Measurements from ENCODE around the gene TRMT10C.

The TRMT10C gene

GRCh38 chr3:101529816-101530685 is 31.6 kb upstream of the TRMT10C start:
- H3K27me3 ChIP-seq (ENCODE audit: insufficient read depth, low read length, poor library complexity), result no peaks in the 10 kb centered on the region
- no peak overlapping the region for H3K27ac ChIP-seq (ENCODE audit: low read length)
- H2AFZ ChIP-seq (ENCODE audit: low read depth, low read length), result no peak overlapping the region
- H3K9ac ChIP-seq (ENCODE audit: low read depth, low read length), result no peak overlapping the region
- no peaks in the 10 kb centered on the region for H3K79me2 ChIP-seq (ENCODE audit: insufficient read depth, low read length)
- no peak for TF ChIP-seq EZH2 (IDR thresholded peaks at IDR 0.05; ENCODE audit: borderline replicate concordance, low read depth, low read length, severe bottlenecking)
- TF ChIP-seq, protein P1, sequence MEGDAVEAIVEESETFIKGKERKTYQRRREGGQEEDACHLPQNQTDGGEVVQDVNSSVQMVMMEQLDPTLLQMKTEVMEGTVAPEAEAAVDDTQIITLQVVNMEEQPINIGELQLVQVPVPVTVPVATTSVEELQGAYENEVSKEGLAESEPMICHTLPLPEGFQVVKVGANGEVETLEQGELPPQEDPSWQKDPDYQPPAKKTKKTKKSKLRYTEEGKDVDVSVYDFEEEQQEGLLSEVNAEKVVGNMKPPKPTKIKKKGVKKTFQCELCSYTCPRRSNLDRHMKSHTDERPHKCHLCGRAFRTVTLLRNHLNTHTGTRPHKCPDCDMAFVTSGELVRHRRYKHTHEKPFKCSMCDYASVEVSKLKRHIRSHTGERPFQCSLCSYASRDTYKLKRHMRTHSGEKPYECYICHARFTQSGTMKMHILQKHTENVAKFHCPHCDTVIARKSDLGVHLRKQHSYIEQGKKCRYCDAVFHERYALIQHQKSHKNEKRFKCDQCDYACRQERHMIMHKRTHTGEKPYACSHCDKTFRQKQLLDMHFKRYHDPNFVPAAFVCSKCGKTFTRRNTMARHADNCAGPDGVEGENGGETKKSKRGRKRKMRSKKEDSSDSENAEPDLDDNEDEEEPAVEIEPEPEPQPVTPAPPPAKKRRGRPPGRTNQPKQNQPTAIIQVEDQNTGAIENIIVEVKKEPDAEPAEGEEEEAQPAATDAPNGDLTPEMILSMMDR (IDR thresholded peaks at IDR 0.05; ENCODE audit: borderline replicate concordance, extremely low read depth, low read length, poor library complexity, severe bottlenecking), result no peak
- H3K4me2 ChIP-seq (ENCODE audit: insufficient read depth, low read length), result no peak overlapping the region
- no peak overlapping the region for H3K4me3 ChIP-seq (ENCODE audit: low read depth in 1 of 2, low read length in 2 of 2)
- H3K4me1 ChIP-seq (ENCODE audit: insufficient read depth, low read length), result no peaks in the 10 kb centered on the region
- no peak for ATAC-seq (ENCODE audit: insufficient read depth, low read depth)
- DNase-seq, result no peak
- no peaks in the 10 kb centered on the region for H4K20me1 ChIP-seq (ENCODE audit: insufficient read depth, low read length)
- H3K36me3 ChIP-seq (ENCODE audit: insufficient read depth, low read length), result no peaks in the 10 kb centered on the region
- H3K9me3 ChIP-seq (ENCODE audit: insufficient read depth, low read length, severe bottlenecking), result no peaks in the 10 kb centered on the region

DNA sequence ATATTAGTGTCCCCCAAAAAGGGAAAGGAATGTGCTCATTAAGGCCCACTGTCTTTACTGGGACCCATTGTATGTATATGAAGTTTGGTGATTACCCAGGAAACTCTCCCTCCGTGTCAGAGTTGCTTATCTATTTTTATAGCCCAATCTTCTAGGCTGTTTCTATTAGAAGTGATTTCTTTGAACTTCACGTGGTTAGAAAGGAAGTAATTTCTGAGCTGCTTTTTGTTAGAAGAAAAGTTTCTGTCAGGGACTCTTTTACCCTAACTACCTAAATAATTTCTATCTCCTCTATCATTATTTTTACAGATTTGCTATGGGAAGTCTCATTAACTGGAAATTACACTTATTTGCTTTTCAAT is 31.0 kb upstream of the TRMT10C start:
- Histone ChIP-seq H3K9me3 (ENCODE audit: insufficient read depth, low read length, severe bottlenecking) (no peaks in the 10 kb centered on the region), H3K4me1 (ENCODE audit: insufficient read depth, low read length) (no peaks in the 10 kb centered on the region), H3K27me3 (ENCODE audit: insufficient read depth, low read length, poor library complexity) (no peaks in the 10 kb centered on the region), H3K9ac (ENCODE audit: low read depth, low read length) (no peak overlapping the region), H3K36me3 (ENCODE audit: insufficient read depth, low read length) (no peaks in the 10 kb centered on the region), H3K4me2 (ENCODE audit: insufficient read depth, low read length) (no peak overlapping the region), H3K4me3 (ENCODE audit: low read depth in 1 of 2, low read length in 2 of 2) (no peak overlapping the region), H3K27ac (ENCODE audit: low read length) (no peak overlapping the region), H4K20me1 (ENCODE audit: insufficient read depth, low read length) (no peaks in the 10 kb centered on the region), H3K79me2 (ENCODE audit: insufficient read depth, low read length) (no peaks in the 10 kb centered on the region), H2AFZ (ENCODE audit: low read depth, low read length) (no peak overlapping the region)
- TF ChIP-seq, protein P1 (IDR thresholded peaks at IDR 0.05; ENCODE audit: borderline replicate concordance, extremely low read depth, low read length, poor library complexity, severe bottlenecking), result no peak
- TF ChIP-seq EZH2 (IDR thresholded peaks at IDR 0.05; ENCODE audit: borderline replicate concordance, low read depth, low read length, severe bottlenecking), result no peak
- no peak for ATAC-seq (ENCODE audit: insufficient read depth, low read depth)
- no peak for DNase-seq

- DNase-seq (no peak), ATAC-seq (ENCODE audit: insufficient read depth, low read depth) (no peak; the same call in 2 of the 3 replicates)
- no peak overlapping the region for H3K4me2 ChIP-seq (ENCODE audit: insufficient read depth, low read length)
- H3K36me3 ChIP-seq (ENCODE audit: insufficient read depth, low read length), result no peaks in the 10 kb centered on the region
- H3K4me3 ChIP-seq (ENCODE audit: low read depth in 1 of 2, low read length in 2 of 2), result no peak overlapping the region
- TF ChIP-seq EZH2 (IDR thresholded peaks at IDR 0.05; ENCODE audit: borderline replicate concordance, low read depth, low read length, severe bottlenecking), result no peak
- TF ChIP-seq, protein P1 (IDR thresholded peaks at IDR 0.05; ENCODE audit: borderline replicate concordance, extremely low read depth, low read length, poor library complexity, severe bottlenecking), result no peak
- H4K20me1 ChIP-seq (ENCODE audit: insufficient read depth, low read length), result no peaks in the 10 kb centered on the region
- H3K9me3 ChIP-seq (ENCODE audit: insufficient read depth, low read length, severe bottlenecking), result no peaks in the 10 kb centered on the region
- no peak overlapping the region for H2AFZ ChIP-seq (ENCODE audit: low read depth, low read length)
- no peak overlapping the region for H3K9ac ChIP-seq (ENCODE audit: low read depth, low read length)
- no peaks in the 10 kb centered on the region for H3K79me2 ChIP-seq (ENCODE audit: insufficient read depth, low read length)
- no peaks in the 10 kb centered on the region for H3K4me1 ChIP-seq (ENCODE audit: insufficient read depth, low read length)
- H3K27ac ChIP-seq (ENCODE audit: low read length), result no peak overlapping the region
- no peaks in the 10 kb centered on the region for H3K27me3 ChIP-seq (ENCODE audit: insufficient read depth, low read length, poor library complexity)
These were observed 30.1 kb upstream of the TRMT10C start for GRCh38 chr3:101531473-101532086.

Measured in DND-41 (cell line).